ENCODE results near the gene SLC25A42.
A peak's percentile ranks its signal among the peaks of the same experiment; 100 is the strongest.

SLC25A42 gene

GRCh38 chr19:19050731-19051130 lies 13.1 kb upstream of the SLC25A42 start:
- no peak for DNase-seq (ENCODE audit: low spot score)

- DNase-seq (ENCODE audit: low spot score): no peak
These were observed 12.1 kb upstream of the SLC25A42 start for GRCh38 chr19:19051478-19052213.

- DNase-seq (ENCODE audit: low spot score): no peak
These were observed 10.9 kb upstream of the SLC25A42 start for GRCh38 chr19:19052921-19053320.

- peak; percentile 96 for DNase-seq (ENCODE audit: low spot score)
These were observed 10.1 kb upstream of the SLC25A42 start for GRCh38 chr19:19053508-19054314.

GRCh38 chr19:19054315-19054938 lies 9.4 kb upstream of the SLC25A42 start:
- no peak for DNase-seq (ENCODE audit: low spot score)

- no peak for DNase-seq (ENCODE audit: low spot score)
These were observed 8.8 kb upstream of the SLC25A42 start for GRCh38 chr19:19054939-19055440.

- no peak for DNase-seq (ENCODE audit: low spot score)
These were observed 8.1 kb upstream of the SLC25A42 start for GRCh38 chr19:19055701-19056100.

GRCh38 chr19:19056636-19057275 lies 7.0 kb upstream of the SLC25A42 start:
- no peak for DNase-seq (ENCODE audit: low spot score)

- DNase-seq (ENCODE audit: low spot score): no peak
These were observed 6.5 kb upstream of the SLC25A42 start for GRCh38 chr19:19057317-19057716.

GRCh38 chr19:19057720-19058119 lies 6.1 kb upstream of the SLC25A42 start:
- no peak for DNase-seq (ENCODE audit: low spot score)

- no peak for DNase-seq (ENCODE audit: low spot score)
These were observed 4.6 kb upstream of the SLC25A42 start for GRCh38 chr19:19059018-19059836.

GRCh38 chr19:19059837-19060611 lies 3.8 kb upstream of the SLC25A42 start:
- no peak for DNase-seq (ENCODE audit: low spot score)

GRCh38 chr19:19061506-19061905 lies 2.3 kb upstream of the SLC25A42 start:
- DNase-seq (ENCODE audit: low spot score): no peak

- no peak for DNase-seq (ENCODE audit: low spot score)
These were observed 1.2 kb upstream of the SLC25A42 start for GRCh38 chr19:19062454-19063182.

GRCh38 chr19:19064098-19064722 lies 416 bp downstream of the SLC25A42 start:
- DNase-seq (ENCODE audit: low spot score): peak; percentile 88

- DNase-seq (ENCODE audit: low spot score): no peak
These were observed 1.3 kb downstream of the SLC25A42 start for GRCh38 chr19:19064811-19065745.

- DNase-seq (ENCODE audit: low spot score): no peak
These were observed 3.7 kb downstream of the SLC25A42 start for GRCh38 chr19:19067276-19068072.
